Neural progenitor cell (in vitro differentiated cells): Measurements from ENCODE around the gene KLK7.

Experiments used
- CTCF ChIP-seq: fragments of 200-600 bp; sonication (generic); IDR thresholded peaks from 2 replicates; pipeline ENCODE4 v1.5.1; 2017; ENCODE audit warnings: antibody characterized with exemption, mild to moderate bottlenecking
- EZH2 ChIP-seq: fragments of 200-600 bp; sonication (generic); IDR thresholded peaks from 2 replicates; pipeline ENCODE4 v1.6.1; 2017; ENCODE audit warnings: antibody characterized with exemption, mild to moderate bottlenecking, moderate library complexity

DNA sequence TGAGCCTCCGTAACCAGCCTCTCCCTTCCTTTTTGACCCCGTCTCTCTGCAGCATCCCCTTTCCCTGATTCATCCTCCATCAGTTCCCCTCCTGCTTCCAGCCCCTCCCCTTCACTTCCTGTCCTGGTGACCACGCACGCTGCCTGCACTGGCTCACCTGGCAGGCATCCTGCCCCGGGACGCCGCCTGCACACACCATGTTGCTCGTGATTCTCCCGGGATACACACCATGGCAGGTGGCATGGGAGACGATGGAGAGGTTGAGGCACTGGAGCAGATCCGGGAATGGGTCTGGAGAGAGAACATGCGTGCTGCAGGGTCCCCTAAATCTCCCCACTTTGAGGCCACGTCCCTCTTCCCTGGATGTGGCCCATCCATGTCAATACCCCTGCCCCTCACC is 46.9 kb upstream of the KLK7 start:
- TF ChIP-seq CTCF, result no peak
- TF ChIP-seq EZH2, result no peak
